ENCODE results near the gene CPSF7.

Gene CPSF7

DNA sequence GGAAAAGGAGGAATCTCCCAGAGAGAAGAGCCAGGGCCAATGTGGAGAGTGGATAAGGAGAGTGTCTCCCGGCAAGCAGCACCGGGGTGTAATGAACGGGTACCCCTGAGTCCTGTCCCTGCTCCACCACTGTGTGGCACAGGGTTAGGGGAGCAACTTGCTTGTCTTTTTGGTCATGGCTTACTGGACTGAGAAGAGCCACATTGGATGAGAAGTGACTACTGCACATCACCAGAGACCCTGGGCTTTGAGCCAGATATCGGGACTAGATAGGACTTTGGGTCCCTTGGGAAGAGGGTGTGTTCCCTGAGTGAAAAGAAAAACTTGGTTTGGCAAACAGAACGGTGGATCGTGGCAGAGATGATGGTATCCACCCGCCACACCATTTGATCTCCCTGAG lies 24.7 kb upstream of the CPSF7 start:
- Histone ChIP-seq H3K4me3 (ENCODE audit: insufficient read depth, low read length, poor library complexity, severe bottlenecking) (no peak overlapping the region), H4K20me1 (ENCODE audit: low read depth, low read length) (no peaks in the 10 kb centered on the region), H3K79me2 (ENCODE audit: insufficient read depth, low read length) (no peaks in the 10 kb centered on the region), H3K27ac (ENCODE audit: low read depth, low read length) (no peak overlapping the region), H3K4me2 (ENCODE audit: low read depth, low read length, poor library complexity, severe bottlenecking) (no peak overlapping the region), H3F3A (ENCODE audit: insufficient read depth) (no peaks in the 10 kb centered on the region), H3K9me2 (replicated peaks; ENCODE audit: insufficient read depth, low read length) (no peaks in the 10 kb centered on the region), H3K27me3 (ENCODE audit: low read length) (no peaks in the 10 kb centered on the region), H3K9ac (ENCODE audit: low read length) (no peak overlapping the region), H3K36me3 (ENCODE audit: low read length) (no peaks in the 10 kb centered on the region), H2AFZ (ENCODE audit: low read depth, low read length, severe bottlenecking) (no peak overlapping the region), H3K9me3 (ENCODE audit: insufficient read depth, low read length) (no peaks in the 10 kb centered on the region)
- no peak for TF ChIP-seq EZH2phosphoT487 (conservative IDR thresholded peaks at IDR 0.05; ENCODE audit: low read length)
- TF ChIP-seq, protein P1, sequence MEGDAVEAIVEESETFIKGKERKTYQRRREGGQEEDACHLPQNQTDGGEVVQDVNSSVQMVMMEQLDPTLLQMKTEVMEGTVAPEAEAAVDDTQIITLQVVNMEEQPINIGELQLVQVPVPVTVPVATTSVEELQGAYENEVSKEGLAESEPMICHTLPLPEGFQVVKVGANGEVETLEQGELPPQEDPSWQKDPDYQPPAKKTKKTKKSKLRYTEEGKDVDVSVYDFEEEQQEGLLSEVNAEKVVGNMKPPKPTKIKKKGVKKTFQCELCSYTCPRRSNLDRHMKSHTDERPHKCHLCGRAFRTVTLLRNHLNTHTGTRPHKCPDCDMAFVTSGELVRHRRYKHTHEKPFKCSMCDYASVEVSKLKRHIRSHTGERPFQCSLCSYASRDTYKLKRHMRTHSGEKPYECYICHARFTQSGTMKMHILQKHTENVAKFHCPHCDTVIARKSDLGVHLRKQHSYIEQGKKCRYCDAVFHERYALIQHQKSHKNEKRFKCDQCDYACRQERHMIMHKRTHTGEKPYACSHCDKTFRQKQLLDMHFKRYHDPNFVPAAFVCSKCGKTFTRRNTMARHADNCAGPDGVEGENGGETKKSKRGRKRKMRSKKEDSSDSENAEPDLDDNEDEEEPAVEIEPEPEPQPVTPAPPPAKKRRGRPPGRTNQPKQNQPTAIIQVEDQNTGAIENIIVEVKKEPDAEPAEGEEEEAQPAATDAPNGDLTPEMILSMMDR (IDR thresholded peaks at IDR 0.05; ENCODE audit: insufficient read depth, low read length, poor library complexity, severe bottlenecking) = no peak

DNA sequence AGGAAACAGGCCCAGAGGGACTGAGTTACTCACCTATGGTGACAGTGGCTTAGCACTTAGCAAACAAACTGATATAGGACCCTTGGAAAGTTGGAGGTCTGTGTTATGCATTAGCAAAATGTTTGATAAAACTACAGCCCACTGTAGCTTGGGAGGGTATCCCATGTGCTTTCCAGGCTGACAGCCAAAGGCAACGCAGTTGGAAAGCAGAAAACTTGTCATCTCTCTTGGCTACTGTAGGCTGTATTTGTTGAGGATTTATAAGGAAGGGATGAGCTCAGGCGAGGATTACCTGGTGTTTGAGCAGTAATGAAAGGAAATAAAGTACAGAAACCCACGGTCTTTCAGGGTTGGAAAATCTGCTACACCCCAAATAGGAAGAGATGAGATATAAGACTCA lies 23.9 kb upstream of the CPSF7 start:
- Histone ChIP-seq H3F3A (ENCODE audit: insufficient read depth) (no peaks in the 10 kb centered on the region), H2AFZ (ENCODE audit: low read depth, low read length, severe bottlenecking) (no peak overlapping the region), H3K4me2 (ENCODE audit: low read depth, low read length, poor library complexity, severe bottlenecking) (no peak overlapping the region), H3K27me3 (ENCODE audit: low read length) (no peaks in the 10 kb centered on the region), H3K79me2 (ENCODE audit: insufficient read depth, low read length) (no peaks in the 10 kb centered on the region), H3K27ac (ENCODE audit: low read depth, low read length) (no peak overlapping the region), H3K9me2 (replicated peaks; ENCODE audit: insufficient read depth, low read length) (no peaks in the 10 kb centered on the region), H3K9me3 (ENCODE audit: insufficient read depth, low read length) (no peaks in the 10 kb centered on the region), H3K4me3 (ENCODE audit: insufficient read depth, low read length, poor library complexity, severe bottlenecking) (no peak overlapping the region), H3K36me3 (ENCODE audit: low read length) (no peaks in the 10 kb centered on the region), H3K9ac (ENCODE audit: low read length) (no peak overlapping the region), H4K20me1 (ENCODE audit: low read depth, low read length) (no peaks in the 10 kb centered on the region)
- no peak for TF ChIP-seq EZH2phosphoT487 (conservative IDR thresholded peaks at IDR 0.05; ENCODE audit: low read length)
- TF ChIP-seq, protein P1 (IDR thresholded peaks at IDR 0.05; ENCODE audit: insufficient read depth, low read length, poor library complexity, severe bottlenecking) = no peak

DNA sequence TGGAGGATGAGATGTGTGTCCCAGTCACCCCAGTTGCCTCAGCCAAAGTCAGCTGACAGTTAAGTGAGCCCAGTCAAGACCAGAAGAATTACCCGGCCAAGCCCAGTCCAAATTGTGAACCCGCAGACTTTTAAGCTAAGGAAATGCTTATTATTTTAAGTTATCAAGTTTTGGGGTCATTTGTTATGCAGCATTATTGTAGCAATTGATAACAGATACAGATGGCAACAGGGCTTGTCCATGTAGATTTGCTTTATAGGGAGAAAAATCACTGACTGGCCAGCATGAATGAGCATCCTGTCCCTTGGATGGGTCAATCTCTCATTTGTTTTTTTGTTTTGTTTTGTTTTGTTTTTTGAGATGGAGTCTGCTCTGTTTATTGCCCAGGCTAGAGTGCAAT lies 23.1 kb upstream of the CPSF7 start:
- TF ChIP-seq, protein P1 (IDR thresholded peaks at IDR 0.05; ENCODE audit: insufficient read depth, low read length, poor library complexity, severe bottlenecking) = no peak
- no peak for TF ChIP-seq EZH2phosphoT487 (conservative IDR thresholded peaks at IDR 0.05; ENCODE audit: low read length)
- no peaks in the 10 kb centered on the region for H3K36me3 ChIP-seq (ENCODE audit: low read length)

More for the DNA sequence above, 23.1 kb upstream of the CPSF7 start:
- Histone ChIP-seq H3K27me3 (ENCODE audit: low read length) (no peaks in the 10 kb centered on the region), H3F3A (ENCODE audit: insufficient read depth) (no peaks in the 10 kb centered on the region), H3K9me2 (replicated peaks; ENCODE audit: insufficient read depth, low read length) (no peaks in the 10 kb centered on the region), H3K79me2 (ENCODE audit: insufficient read depth, low read length) (no peaks in the 10 kb centered on the region), H4K20me1 (ENCODE audit: low read depth, low read length) (no peaks in the 10 kb centered on the region), H3K9ac (ENCODE audit: low read length) (no peak overlapping the region), H3K27ac (ENCODE audit: low read depth, low read length) (no peak overlapping the region), H2AFZ (ENCODE audit: low read depth, low read length, severe bottlenecking) (no peak overlapping the region), H3K9me3 (ENCODE audit: insufficient read depth, low read length) (no peaks in the 10 kb centered on the region), H3K4me3 (ENCODE audit: insufficient read depth, low read length, poor library complexity, severe bottlenecking) (no peak overlapping the region), H3K4me2 (ENCODE audit: low read depth, low read length, poor library complexity, severe bottlenecking) (no peak overlapping the region)
